Hepatic stellate cell (primary cell): ENCODE results near the gene NAPSA.
"Not testable (repeated sequence)": the region's sequence is repeated elsewhere in the genome, so short reads cannot be mapped to it uniquely, and the experiment has no call there.

Experiments
- DNase-seq: peaks from one replicate; pipeline ENCODE4 v3.0.0; 2011; ENCODE audit warnings: low spot score

NAPSA gene

DNA sequence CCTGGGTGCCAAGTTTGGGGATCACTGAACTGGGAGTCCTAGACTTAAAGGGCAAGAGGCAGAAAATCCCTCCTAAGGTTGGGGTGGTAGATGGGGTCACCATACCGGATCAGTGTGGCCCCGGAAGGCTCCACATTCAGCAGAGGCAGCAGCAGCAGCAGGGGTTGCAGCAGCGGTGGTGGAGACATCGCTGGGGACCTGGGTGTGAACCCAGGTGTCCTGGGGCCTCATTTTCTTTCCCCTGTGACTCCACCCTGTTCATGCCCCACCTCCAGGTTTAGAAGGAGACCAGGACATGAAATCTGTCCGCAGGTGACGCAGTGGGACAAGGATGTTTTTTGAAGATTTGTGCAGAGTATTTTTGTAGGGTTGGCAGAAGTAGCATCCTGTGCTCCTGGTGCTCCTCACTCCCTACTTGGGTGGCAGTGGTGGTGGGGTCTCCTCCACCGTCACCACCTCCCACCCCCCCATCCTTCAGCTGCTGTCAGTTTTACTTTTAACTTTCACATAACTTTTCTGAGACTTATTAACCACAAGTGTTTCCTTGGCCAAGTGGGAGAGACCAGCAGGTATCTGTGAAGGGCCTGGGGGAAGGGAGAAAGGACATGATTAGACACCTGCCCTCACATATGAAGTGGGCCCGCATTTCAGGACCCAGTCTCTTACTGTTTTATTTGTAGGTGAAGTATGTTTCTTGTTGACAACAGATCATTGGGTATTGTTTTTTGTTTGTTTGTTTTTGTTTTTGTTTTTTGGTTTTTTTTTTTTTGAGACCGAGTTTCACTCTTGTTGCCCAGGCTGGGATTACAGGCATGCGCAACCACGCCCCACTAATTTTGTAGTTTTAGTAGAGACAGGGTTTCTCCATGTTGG is at the start of gene NAPSA:
Gene NAPSA (minus strand): TSS at position 206 of the 873 bp plus-strand sequence. CDS start 18 bp downstream, at position 188.
- no peak for DNase-seq

DNA sequence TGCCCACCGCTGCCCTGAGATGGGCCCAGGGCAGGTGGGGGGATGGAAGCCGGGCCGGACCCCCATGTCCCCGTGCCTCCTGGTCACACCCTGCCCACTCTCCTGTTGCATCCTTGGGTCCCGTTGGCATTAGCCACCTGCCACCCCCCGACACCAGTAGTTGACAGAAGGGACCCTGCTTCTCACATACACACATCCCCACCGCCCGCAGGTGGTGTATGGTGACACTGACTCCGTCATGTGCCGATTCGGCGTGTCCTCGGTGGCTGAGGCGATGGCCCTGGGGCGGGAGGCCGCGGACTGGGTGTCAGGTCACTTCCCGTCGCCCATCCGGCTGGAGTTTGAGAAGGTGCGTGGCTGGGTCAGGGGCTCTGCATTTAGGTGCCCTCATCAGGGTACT is 48.1 kb upstream of the NAPSA start:
- no peak for DNase-seq

DNA sequence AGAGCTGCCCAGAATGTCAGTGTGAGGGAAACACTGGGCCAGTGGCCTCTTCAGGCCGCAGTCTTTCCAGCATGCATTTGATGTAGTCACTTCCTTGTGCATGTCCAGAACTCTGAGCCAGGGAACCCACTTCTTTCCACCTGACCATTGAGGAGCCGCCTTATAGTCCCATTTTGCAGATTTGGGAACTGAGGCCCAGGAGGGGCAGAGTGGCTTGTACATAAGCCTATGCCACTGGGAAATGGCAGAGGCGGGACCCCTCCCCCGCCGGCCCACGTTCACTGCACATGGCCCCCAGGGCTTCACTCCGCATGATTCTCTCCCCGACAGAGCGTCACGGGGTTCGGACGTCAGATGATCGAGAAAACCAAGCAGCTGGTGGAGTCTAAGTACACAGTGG is 47.7 kb upstream of the NAPSA start:
- DNase-seq, result no peak

DNA sequence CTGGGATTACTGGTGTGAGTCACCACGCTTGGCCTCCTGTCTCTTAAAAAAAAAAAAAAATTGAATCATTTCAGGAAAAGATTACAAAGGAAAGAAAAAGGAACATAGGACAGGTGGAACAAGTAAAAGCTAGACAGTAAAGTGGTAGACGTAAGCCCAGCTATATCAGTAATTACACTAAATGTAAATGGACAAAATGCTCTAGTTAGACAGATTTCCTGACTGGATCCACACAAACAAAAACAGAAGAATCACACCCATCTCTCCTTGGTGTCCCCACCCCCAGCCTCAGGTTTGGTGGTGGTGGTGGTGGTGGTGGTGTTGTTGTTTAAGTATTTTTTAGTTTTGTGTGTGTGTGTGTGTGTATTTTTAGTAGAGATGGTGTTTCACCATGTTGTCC is 47.0 kb upstream of the NAPSA start:
- DNase-seq, result no peak

DNA sequence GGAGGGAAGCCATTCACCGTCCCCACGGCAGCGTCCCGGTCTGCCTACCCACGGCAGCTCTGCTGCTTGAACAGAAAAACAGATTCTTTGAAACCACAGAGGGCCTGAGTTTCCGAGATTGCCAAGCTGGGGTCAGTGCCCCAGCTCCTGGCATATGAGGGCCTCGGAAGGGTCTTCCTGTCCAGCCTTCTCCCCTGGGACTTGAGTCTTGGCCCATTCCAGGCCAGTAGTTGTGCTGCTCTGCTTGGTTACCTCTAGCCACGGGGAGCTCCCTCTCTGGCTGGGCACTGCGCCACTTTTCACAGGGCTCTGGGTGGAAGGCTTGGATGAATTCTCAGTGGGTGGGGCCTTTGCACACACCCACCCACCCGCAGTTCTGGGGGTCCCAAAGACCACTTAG is 44.7 kb upstream of the NAPSA start:
- no peak for DNase-seq

DNA sequence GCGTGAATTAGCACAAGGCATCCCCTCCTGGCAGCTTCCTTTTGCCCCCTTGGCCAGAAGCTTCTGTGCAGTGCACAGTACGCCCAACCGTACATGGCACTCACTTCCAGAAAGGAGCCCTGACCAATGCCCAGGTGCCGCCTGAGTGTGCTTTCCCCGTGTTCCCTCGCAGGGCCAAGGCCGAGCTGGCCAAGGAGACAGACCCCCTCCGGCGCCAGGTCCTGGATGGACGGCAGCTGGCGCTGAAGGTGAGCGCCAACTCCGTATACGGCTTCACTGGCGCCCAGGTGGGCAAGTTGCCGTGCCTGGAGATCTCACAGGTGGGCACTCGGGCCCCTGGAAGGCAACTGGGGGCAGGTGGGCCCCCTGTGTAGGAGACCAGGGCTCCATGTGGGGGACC is 43.9 kb upstream of the NAPSA start:
- no peak for DNase-seq

DNA sequence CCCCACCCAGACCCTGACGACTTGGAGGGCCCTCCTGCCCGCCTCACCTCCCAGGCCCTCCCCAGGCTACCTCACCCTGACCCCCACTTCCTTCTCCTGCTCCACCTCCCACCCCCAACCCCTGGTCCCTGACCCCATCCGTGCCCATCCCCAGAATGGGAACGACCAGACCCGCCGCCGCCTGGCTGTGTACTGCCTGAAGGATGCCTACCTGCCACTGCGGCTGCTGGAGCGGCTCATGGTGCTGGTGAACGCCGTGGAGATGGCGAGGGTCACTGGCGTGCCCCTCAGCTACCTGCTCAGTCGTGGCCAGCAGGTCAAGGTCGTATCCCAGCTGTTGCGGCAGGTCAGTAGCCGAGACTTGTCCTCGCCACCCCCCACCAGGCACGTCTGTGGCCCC is 41.4 kb upstream of the NAPSA start:
- DNase-seq, result no peak

DNA sequence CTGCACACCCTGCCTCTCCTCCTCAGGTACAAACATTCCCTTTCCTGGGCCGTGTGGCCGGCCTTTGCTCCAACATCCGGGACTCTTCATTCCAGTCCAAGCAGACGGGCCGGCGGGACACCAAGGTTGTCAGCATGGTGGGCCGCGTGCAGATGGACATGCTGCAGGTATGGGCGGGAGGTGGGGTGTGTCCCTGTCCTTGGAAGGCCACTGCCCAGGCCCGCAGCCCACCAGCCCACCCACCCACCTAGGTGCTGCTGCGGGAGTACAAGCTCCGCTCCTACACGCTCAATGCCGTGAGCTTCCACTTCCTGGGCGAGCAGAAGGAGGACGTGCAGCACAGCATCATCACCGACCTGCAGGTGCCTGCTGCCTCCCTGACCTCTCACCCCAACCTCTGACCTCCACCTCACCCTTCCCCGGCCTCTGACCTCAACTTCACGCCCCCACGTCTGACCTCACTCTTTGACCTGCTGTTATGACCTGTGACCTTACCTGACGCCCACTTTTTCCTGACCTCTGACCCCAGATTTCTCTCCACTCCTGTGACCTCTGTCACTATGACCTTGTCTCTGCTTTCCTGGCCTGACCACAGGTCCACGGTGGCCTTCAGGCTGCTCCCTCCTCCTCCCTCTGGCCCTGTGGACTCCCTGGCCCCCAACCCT is 40.8 kb upstream of the NAPSA start:
- no peak for DNase-seq

DNA sequence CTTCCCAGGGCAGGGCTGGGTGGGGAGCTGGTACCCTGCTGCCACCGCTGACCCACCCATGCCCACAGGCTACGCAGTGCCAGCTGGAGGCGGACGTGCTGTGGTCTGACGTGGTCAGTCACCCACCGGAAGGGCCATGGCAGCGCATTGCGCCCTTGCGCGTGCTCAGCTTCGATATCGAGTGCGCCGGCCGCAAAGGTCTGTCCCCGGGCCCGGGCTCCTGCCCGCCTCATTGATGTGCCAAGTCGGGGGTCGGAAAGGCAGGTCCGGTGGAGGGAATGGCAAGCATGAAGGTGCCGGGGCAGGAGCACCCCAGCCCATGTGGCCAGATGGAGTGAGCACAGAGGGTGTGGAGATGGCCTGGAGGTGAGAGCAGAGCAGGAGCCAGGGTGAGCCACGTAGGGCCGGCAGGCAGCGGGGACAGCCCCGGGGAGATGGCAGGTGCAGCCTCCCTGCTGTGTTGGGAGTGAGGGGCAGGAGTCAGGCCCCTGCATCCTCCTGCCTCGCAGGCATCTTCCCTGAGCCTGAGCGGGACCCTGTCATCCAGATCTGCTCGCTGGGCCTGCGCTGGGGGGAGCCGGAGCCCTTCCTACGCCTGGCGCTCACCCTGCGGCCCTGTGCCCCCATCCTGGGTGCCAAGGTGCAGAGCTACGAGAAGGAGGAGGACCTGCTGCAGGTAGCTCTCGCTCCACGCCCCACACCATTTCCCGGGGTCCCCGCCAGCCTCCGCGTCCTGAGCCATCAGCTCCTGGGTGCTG is 37.3 kb upstream of the NAPSA start:
- DNase-seq, result no peak

DNA sequence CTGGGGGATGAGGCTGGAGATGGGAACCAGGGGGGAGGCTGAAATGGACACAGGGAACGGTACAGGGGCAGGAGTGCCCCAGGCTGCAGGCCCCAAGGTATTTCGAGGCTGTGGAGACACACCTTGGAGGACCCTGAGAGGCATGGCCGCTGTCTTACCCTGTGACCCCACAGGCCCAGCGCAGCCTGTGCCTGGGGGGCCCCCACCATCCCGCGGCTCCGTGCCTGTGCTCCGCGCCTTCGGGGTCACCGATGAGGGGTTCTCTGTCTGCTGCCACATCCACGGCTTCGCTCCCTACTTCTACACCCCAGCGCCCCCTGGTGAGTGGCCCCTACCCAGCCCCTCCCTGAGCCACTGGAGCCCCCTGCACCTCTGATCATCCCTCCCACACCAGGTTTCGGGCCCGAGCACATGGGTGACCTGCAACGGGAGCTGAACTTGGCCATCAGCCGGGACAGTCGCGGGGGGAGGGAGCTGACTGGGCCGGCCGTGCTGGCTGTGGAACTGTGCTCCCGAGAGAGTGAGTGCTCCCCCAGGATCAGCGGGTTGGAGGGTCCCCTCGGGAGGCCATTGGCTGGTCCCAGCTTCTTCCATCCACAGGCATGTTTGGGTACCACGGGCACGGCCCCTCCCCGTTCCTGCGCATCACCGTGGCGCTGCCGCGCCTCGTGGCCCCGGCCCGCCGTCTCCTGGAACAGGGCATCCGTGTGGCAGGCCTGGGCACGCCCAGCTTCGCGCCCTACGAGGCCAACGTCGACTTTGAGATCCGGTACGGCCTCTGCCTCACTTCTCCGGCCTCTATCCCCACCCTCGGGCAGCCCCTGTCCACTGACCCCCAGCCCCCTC is 36.4 kb upstream of the NAPSA start:
- DNase-seq, result no peak

DNA sequence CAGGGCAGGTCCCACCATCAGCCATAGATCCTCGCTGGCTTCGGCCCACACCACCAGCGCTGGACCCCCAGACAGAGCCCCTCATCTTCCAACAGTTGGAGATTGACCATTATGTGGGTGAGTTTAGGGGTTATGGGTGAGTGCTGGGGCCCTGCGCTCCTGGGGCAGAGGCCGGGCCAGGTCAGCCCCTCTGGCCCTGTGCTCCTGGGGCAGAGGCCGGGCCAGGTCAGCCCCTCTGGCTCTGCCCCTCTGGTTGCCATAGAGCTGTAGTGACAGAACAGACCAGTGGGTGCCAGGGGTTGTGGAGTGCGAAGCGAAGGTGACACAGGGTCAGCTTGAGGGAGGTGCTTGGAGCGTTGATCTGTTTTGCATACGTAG is 33.9 kb upstream of the NAPSA start:
- DNase-seq, result no peak

DNA sequence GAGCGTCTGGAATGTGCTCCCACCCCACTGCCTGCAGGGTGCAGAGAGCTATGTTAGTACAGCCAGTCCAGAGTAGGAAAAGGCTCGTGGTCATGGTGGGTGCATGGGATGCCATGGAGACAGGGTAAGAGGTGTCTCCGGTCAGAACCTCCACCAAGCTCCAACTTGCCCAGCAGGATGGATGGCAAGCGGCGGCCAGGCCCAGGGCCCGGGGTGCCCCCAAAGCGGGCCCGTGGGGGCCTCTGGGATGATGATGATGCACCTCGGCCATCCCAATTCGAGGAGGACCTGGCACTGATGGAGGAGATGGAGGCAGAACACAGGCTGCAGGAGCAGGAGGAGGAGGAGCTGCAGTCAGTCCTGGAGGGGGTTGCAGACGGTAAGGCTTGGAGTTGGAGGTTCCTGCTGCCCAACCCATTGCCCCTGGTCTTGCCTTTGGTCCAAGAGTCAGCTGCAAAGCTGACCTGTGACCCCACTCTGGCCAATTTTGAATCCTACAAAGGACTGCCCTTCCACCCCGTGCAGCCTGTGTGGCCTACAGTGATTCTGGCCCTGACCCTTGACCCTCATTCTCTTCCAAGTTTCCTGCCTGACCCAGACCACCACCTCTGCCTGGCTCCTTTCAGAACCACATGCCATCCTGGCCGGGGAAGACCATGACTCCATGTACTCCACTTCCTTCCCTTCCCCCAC is 33.4 kb upstream of the NAPSA start:
- no peak for DNase-seq

DNA sequence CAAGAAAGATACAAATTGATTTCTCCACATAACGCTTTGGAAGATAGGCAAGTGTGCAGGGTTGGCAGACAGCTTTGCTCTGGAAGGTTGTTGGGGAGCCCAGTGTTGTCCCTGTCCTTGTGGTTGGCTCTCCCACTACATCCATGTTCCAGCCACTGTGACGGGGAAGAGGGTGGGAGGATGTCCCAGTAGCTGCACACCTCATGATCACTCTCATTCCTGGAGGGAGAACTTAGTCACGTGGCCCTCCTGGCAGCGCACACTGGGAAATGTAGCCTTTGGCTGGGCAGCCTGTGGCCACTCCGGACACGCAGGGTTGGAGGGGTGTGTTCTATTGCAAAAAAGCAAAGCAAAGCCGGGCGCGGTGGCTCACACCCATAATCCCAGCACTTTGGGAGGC is 28.6 kb upstream of the NAPSA start:
- no peak for DNase-seq

DNA sequence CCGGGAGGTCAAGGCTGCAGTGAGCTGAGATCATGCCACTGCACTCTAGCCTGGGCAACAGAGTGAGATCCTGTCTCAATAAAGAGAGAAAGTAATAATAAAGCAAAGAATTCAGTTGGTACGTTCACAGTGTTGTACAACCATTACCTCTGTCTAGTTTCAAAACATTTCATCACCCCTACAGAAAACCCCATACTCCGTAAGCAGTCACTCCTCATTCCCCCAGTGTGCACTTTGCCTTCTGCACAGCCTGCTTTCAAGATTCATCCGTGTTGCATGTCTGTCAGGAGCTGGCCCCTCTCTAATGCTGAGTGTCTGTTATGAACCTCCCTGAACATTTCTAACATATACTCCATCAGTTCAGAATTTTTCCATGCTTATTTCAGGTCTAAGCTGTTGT is 28.1 kb upstream of the NAPSA start:
- DNase-seq, result no peak

DNA sequence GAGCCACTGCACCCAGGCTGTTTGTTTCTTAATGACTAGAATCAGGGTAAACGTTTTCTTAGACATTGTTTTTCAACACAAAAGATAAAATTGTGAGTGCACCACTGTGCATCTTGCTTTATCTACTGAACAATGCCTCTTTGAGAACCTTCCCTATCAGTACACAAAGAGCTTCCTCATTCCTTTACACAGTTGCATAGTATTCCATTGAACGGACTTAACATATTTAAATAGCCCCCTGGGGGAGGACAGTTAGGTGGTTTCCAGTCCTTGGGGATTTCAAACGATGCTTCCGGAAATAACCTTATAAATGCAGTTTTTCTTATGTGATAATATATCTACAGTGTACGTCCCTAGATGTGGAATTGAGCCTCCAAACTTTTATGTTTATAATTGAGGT is 27.3 kb upstream of the NAPSA start:
- no peak for DNase-seq

DNA sequence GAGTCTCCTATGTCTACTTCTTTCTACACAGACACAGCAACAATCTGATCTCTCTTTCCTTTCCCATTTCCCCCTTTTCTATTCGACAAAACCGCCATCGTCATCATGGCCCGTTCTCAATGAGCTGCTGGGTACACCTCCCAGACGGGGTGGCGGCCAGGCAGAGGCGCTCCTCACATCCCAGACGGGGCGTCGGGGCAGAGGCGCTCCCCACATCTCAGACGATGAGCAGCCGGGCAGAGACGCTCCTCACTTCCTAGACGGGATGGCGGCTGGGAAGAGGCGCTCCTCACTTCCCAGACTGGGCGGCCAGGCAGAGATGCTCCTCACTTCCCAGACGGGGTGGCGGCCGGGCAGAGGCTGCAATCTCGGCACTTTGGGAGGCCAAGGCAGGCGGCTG is 25.5 kb upstream of the NAPSA start:
- not testable (repeated sequence) for DNase-seq

DNA sequence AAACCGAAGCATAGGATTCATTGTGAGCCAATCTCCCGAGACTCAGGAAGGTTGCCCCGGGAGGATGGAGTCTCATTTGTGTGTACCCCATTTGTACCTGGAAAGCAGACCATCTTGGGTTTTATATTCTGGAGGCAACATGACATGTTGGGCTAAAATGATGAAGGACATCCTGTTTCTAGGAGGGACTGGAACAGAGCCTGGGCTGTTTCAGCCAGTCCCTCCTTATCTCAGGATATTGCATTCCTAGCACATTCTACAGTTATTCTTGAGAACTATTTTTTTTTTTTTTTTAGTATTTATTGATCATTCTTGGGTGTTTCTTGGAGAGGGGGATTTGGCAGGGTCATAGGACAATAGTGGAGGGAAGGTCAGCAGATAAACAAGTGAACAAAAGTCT is 24.9 kb upstream of the NAPSA start:
- DNase-seq, result not testable (repeated sequence)

DNA sequence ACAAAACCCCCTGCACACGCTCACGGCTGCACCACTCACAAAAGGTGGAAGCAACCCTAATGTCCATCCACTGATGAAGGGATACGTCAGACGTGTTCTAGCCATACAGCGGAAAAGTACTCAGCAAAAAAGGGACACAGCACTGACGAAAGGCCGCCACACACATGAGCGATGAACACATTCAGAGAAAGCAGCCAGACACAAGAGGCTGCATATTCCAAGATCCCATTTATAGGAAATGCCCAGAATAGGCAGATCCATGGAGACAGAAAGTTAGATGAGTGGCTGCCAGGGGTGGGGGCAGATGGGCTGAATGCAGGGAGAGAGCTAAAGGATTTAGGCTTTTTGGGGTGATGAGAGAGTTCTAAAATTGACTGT is 22.4 kb upstream of the NAPSA start:
- DNase-seq, result no peak

DNA sequence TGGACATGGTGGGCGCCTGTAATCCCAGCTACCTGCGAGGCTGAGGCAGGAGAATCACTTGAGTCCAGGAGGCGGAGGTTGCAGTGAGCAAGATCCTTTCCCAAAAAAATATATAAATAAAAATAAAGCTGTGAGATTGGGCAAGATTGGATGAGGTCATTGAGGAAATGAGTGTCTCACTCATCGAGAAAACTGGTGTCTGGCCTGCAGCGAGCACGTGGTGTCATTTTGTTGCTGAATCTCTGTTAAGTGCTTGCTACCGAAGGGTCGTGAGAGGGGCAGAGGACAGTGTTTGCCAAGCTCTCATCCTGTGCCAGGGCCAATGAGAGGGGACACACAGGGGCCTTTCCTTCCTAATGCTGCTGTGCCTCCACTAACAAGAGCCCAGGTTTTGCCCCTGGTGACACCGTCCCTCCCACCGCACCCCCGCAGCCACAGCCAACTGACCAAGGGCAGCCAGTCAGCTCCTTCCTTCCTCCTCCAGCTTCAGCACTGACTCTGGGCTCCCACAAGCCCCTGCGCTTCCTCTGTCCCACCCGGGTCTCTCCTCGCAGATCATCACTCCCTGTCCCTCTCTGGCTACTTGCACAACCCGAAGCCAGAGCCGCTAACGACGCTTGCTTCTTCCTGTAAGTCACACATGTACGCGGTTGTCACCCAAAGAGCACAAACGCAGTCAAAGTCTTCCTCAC is 21.9 kb upstream of the NAPSA start:
- no peak for DNase-seq

DNA sequence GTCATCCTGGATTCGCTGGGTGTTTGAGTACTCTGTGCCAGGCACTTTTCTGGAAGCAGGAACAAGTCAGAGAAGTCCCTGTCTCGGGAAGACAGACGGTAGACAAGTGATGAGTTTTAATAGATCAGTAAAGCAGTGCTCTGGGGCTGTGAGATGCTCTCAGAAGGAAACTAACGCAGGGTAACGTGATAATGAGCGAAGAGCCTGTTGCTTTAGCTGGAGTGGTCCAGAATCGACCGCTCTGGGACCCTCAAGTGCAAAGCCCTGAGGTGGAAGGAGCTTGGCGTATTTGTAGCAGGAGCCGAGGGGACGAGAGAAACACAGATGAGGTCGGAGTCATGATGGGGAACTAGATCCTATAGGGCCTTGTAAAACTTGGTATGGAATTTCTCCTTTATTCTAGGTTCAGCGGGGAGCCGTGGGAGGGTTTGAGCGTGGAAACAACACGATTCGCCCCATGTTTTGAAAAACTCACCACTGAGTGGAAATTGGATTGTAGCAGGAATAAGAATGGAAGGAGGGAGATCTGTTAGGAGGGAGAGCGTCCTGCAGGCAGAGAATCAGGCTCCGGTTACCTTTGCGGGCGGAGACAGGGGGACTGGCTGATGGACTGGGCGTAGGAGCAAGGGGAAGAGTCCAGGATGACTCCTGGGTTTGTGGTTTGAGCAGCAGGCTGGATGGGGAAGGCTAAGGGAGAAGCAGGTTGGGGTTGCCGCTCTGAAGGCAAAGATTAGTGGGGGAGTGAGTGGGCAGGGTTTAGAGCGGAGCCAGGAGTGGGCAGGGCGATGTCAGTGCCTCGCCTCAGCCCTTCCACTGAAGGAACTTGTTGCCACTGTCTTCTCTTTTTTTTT is 19.5 kb upstream of the NAPSA start:
- peak; percentile 50 for DNase-seq
